HEK293T (cell line): ENCODE data around the gene SGSM1.

Experiments used
- CTCF ChIA-PET: fragments of 350-600 bp; formaldehyde crosslinking; extraction: SDS; loops from one replicate; lab custom pipeline; 2021; ENCODE audit warnings: antibody characterized with exemption, inconsistent platforms; lab: Yijun Ruan, JAX
- POLR2A ChIA-PET: fragments of 350-600 bp; formaldehyde crosslinking; extraction: SDS; loops from one replicate; lab custom pipeline; 2020; ENCODE audit warnings: antibody characterized with exemption, inconsistent platforms; lab: Yijun Ruan, JAX
- DNase-seq: peaks from one replicate; pipeline ENCODE4 v3.0.0; 2012; ENCODE audit warnings: mixed read lengths; ENCODE audit errors: extremely low spot score
- ARNT ChIP-seq: fragments of 450-650 bp; IDR thresholded peaks from 2 replicates; pipeline ENCODE4 v1.6.1; 2017; ENCODE audit warnings: mild to moderate bottlenecking
- BHLHE40 ChIP-seq: fragments of 450-650 bp; IDR thresholded peaks from 2 replicates; pipeline ENCODE4 v1.6.1; 2016; ENCODE audit warnings: mild to moderate bottlenecking, moderate library complexity, borderline replicate concordance
- CTBP1 ChIP-seq: fragments of 450-650 bp; IDR thresholded peaks from 2 replicates; pipeline ENCODE4 v1.6.1; 2016; ENCODE audit warnings: borderline replicate concordance
- ELF4 ChIP-seq: fragments of 450-650 bp; IDR thresholded peaks from 2 replicates; pipeline ENCODE4 v1.6.1; 2017; ENCODE audit warnings: antibody characterized with exemption
- FOXA1 ChIP-seq: fragments of 450-650 bp; IDR thresholded peaks from 2 replicates; pipeline ENCODE4 v1.6.1; 2016; ENCODE audit warnings: mild to moderate bottlenecking
- FOXK2 ChIP-seq: fragments of 450-650 bp; IDR thresholded peaks from 2 replicates; pipeline ENCODE4 v1.6.1; 2016; ENCODE audit warnings: mild to moderate bottlenecking
- FOXM1 ChIP-seq: fragments of 450-650 bp; IDR thresholded peaks from 2 replicates; pipeline ENCODE4 v1.6.1; 2017; ENCODE audit warnings: mild to moderate bottlenecking, borderline replicate concordance
- HDGF ChIP-seq: fragments of 450-650 bp; IDR thresholded peaks from 2 replicates; pipeline ENCODE4 v1.6.1; 2017; ENCODE audit warnings: antibody characterized with exemption, borderline replicate concordance
- L3MBTL2 ChIP-seq: fragments of 450-650 bp; conservative IDR thresholded peaks from 2 replicates; pipeline ENCODE4 v1.6.1; 2016; ENCODE audit warnings: mild to moderate bottlenecking
- LEF1 ChIP-seq: fragments of 450-650 bp; IDR thresholded peaks from 2 replicates; pipeline ENCODE4 v1.6.1; 2017; ENCODE audit warnings: mild to moderate bottlenecking, borderline replicate concordance
- NFRKB ChIP-seq: fragments of 450-650 bp; IDR thresholded peaks from 2 replicates; pipeline ENCODE4 v1.6.1; 2016; ENCODE audit warnings: mild to moderate bottlenecking, moderate library complexity
- PKNOX1 ChIP-seq: fragments of 450-650 bp; IDR thresholded peaks from 2 replicates; pipeline ENCODE4 v1.6.1; 2016
- SP1 ChIP-seq: fragments of 450-650 bp; IDR thresholded peaks from 2 replicates; pipeline ENCODE4 v1.6.1; 2017
- SUZ12 ChIP-seq: fragments of 450-650 bp; IDR thresholded peaks from 2 replicates; pipeline ENCODE4 v1.6.1; 2016; ENCODE audit warnings: mild to moderate bottlenecking
- TARDBP ChIP-seq: fragments of 450-650 bp; IDR thresholded peaks from 2 replicates; pipeline ENCODE4 v1.6.1; 2016
- ZNF384 ChIP-seq: fragments of 450-650 bp; IDR thresholded peaks from 2 replicates; pipeline ENCODE4 v1.6.1; 2016

Gene SGSM1

GRCh38 chr22:24775769-24776492, 30.1 kb upstream of the SGSM1 start:
- TF ChIP-seq CTBP1: no peak
- TF ChIP-seq ARNT: no peak
- TF ChIP-seq FOXK2: no peak
- no peak for TF ChIP-seq HDGF
- no peak for TF ChIP-seq FOXM1
- no peak for TF ChIP-seq ELF4
- TF ChIP-seq ZNF384: no peak
- no peak for TF ChIP-seq BHLHE40
- no peak for TF ChIP-seq SP1
- no peak for TF ChIP-seq PKNOX1
- TF ChIP-seq SUZ12: no peak
- DNase-seq: no peak
- CTCF ChIA-PET: interaction anchor here (0.6 kb wide), 1 partner anchor 432 kb away, joined by 3 read pairs; no protein-coding TSS in a partner anchor
- POLR2A ChIA-PET: no interaction called here

GRCh38 chr22:24776525-24776924, 29.5 kb upstream of the SGSM1 start:
- TF ChIP-seq FOXK2: no peak
- no peak for TF ChIP-seq SUZ12
- TF ChIP-seq SP1: no peak
- no peak for TF ChIP-seq CTBP1
- no peak for TF ChIP-seq BHLHE40
- TF ChIP-seq NFRKB: no peak
- no peak for TF ChIP-seq ZNF384
- TF ChIP-seq PKNOX1: no peak
- no peak for TF ChIP-seq L3MBTL2
- TF ChIP-seq ARNT: no peak
- no peak for TF ChIP-seq ELF4
- TF ChIP-seq FOXM1: no peak
- POLR2A ChIA-PET: no interaction called here
- CTCF ChIA-PET: no interaction called here
- no peak for DNase-seq

DNA sequence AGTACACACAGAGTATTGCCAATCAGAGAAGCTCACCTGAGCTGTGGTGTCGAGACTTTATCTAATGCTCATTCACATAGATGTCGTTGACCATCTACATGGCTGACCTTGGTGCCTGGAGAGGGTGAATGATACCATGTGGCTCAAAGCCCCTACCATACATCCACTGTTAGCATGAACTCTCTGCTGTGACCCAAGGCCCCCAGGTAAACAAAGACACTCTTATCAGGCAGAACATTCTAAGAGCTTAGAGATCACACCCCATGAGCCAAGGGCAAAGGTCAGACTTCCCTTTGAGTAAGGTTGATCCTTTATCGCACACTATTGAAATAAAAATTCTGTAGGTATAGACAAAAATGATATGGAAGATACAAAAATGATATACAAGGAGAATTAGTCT, 16.5 kb upstream of the SGSM1 start:
- TF ChIP-seq BHLHE40: no peak
- no peak for TF ChIP-seq L3MBTL2
- TF ChIP-seq FOXK2: no peak
- no peak for TF ChIP-seq CTBP1
- no peak for TF ChIP-seq SP1
- no peak for TF ChIP-seq FOXA1
- TF ChIP-seq FOXM1: no peak
- TF ChIP-seq PKNOX1: no peak
- TF ChIP-seq HDGF: no peak
- no peak for TF ChIP-seq SUZ12
- no peak for TF ChIP-seq ZNF384
- CTCF ChIA-PET: no interaction called here
- POLR2A ChIA-PET: no interaction called here
- DNase-seq: no peak

GRCh38 chr22:24791362-24791761, 14.6 kb upstream of the SGSM1 start:
- CTCF ChIA-PET: no interaction called here
- no peak for DNase-seq
- POLR2A ChIA-PET: no interaction called here
- TF ChIP-seq TARDBP (no peak), ZNF384 (no peak), FOXK2 (no peak), FOXA1 (no peak), ELF4 (no peak), BHLHE40 (no peak), L3MBTL2 (no peak), ARNT (no peak), CTBP1 (no peak), SUZ12 (no peak), LEF1 (no peak)

- ChIA-PET POLR2A (no interaction called here), CTCF (no interaction called here)
- TF ChIP-seq FOXM1 (no peak), PKNOX1 (no peak), LEF1 (no peak), L3MBTL2 (no peak), NFRKB (no peak), FOXA1 (no peak), SP1 (no peak), SUZ12 (no peak), ARNT (no peak)
- DNase-seq: no peak
Measured at GRCh38 chr22:24796056-24796455, 10.0 kb upstream of the SGSM1 start.

GRCh38 chr22:24796860-24797259, 9.2 kb upstream of the SGSM1 start:
- CTCF ChIA-PET: interaction anchor here (0.7 kb wide), 1 partner anchor 10 kb away, joined by 3 read pairs; no protein-coding TSS in a partner anchor
- no peak for DNase-seq
- POLR2A ChIA-PET: no interaction called here
- TF ChIP-seq HDGF (no peak), CTBP1 (no peak), L3MBTL2 (no peak), FOXM1 (no peak), ELF4 (no peak), PKNOX1 (no peak), SUZ12 (no peak), BHLHE40 (no peak), SP1 (no peak), FOXA1 (no peak), FOXK2 (no peak)
